Keratinocyte (primary cell): ENCODE measurements around the gene ERC1. TPM values are rescaled to one million over a fixed set of nuclear protein-coding genes. Genes with fewer than 3 reads are reported as not detected.

Experiments used
- DNase-seq: peaks from one replicate; pipeline ENCODE4 v3.0.0-alpha.2; 2011; ENCODE audit warnings: low read depth, missing footprints, low spot score
- FAIRE-seq: peaks from 2 replicates; lab custom pipeline; 2011; peaks lifted over from hg19 to GRCh38; lab: Jason Lieb, UNC
- H2AFZ ChIP-seq: 2 replicates; pipeline ENCODE4 v1.6.0; 2012; ENCODE audit warnings: low read length, control low read depth, inconsistent platforms; ENCODE audit not compliant: control insufficient read depth
- H3K27ac ChIP-seq: 2 replicates; pipeline ENCODE4 v1.5.1; 2011; ENCODE audit warnings: low read length; ENCODE audit not compliant: control insufficient read depth, insufficient read depth
- H3K27me3 ChIP-seq: 3 replicates; pipeline ENCODE4 v1.6.0; 2011; ENCODE audit warnings: low read length; ENCODE audit not compliant: control insufficient read depth, insufficient read depth; ENCODE audit errors: extremely low read depth
- H3K36me3 ChIP-seq, 2 experiments: 2 replicates in 1 of 2; 3 replicates in 1 of 2; pipeline ENCODE4 v1.5.1; 2011; ENCODE audit warnings: low read length in 2 of 2, mild to moderate bottlenecking in 1 of 2; ENCODE audit not compliant: control insufficient read depth in 2 of 2, insufficient read depth in 2 of 2; ENCODE audit errors: extremely low read depth in 1 of 2
- H3K4me1 ChIP-seq: 3 replicates; pipeline ENCODE4 v1.5.1; 2011; ENCODE audit warnings: low read length; ENCODE audit not compliant: control insufficient read depth, insufficient read depth; ENCODE audit errors: extremely low read depth
- H3K4me2 ChIP-seq: 3 replicates; pipeline ENCODE4 v1.6.0; 2011; ENCODE audit warnings: low read depth, low read length; ENCODE audit not compliant: control insufficient read depth, insufficient read depth; ENCODE audit errors: extremely low read depth
- H3K4me3 ChIP-seq, 3 experiments: fragments of 200-600 bp in 1 of 3; sonication (generic) in 1 of 3; 2 replicates in 2 of 3; 3 replicates in 1 of 3; pipeline ENCODE4 v1.5.1; 2011 to 2016; ENCODE audit warnings: low read length in 3 of 3, mild to moderate bottlenecking in 3 of 3, control low read depth in 2 of 3, inconsistent platforms in 1 of 3, low read depth in 1 of 3, mixed read lengths in 1 of 3, mixed run types in 1 of 3, moderate library complexity in 1 of 3; ENCODE audit not compliant: control insufficient read depth in 2 of 3, insufficient read depth in 2 of 3; ENCODE audit errors: extremely low read depth in 1 of 3
- H3K79me2 ChIP-seq: 2 replicates; pipeline ENCODE4 v1.6.0; 2012; ENCODE audit warnings: low read length; ENCODE audit not compliant: control insufficient read depth, insufficient read depth
- H3K9ac ChIP-seq: 3 replicates; pipeline ENCODE4 v1.6.0; 2011; ENCODE audit warnings: low read length; ENCODE audit not compliant: control insufficient read depth, insufficient read depth; ENCODE audit errors: extremely low read depth
- H3K9me1 ChIP-seq: 3 replicates; pipeline ENCODE4 v1.6.0; 2011; ENCODE audit warnings: low read length; ENCODE audit not compliant: control insufficient read depth, insufficient read depth; ENCODE audit errors: extremely low read depth
- H3K9me3 ChIP-seq: 2 replicates; pipeline ENCODE4 v1.5.1; 2012; ENCODE audit warnings: low read depth, low read length; ENCODE audit not compliant: control insufficient read depth
- H4K20me1 ChIP-seq: 3 replicates; pipeline ENCODE4 v1.6.0; 2011; ENCODE audit warnings: low read length; ENCODE audit not compliant: control insufficient read depth, insufficient read depth; ENCODE audit errors: extremely low read depth
- CTCF ChIP-seq, 3 experiments: IDR thresholded peaks in 1 of 3; conservative IDR thresholded peaks in 1 of 3; optimal IDR thresholded peaks in 1 of 3; 2 replicates in 2 of 3; 3 replicates in 1 of 3; pipeline versions ENCODE3 to v1.5.1; 2011; ENCODE audit warnings: low read length in 3 of 3, mild to moderate bottlenecking in 3 of 3, moderate library complexity in 2 of 3, control low read depth in 1 of 3, inconsistent platforms in 1 of 3; ENCODE audit not compliant: insufficient read depth in 2 of 3; ENCODE audit errors: extremely low read depth in 1 of 3
- EZH2 ChIP-seq: IDR thresholded peaks from one replicate; pipeline ENCODE4 v1.6.1; 2012; ENCODE audit warnings: inconsistent platforms, mild to moderate bottlenecking, low read length, moderate library complexity
- dilution Hi-C: fragments of 300-500 bp; cut with MboI; formaldehyde crosslinking; loops from one replicate; pipeline ENCODE4 v1.7.0; 2020; ENCODE audit warnings: low sequenced_read_pairs; ENCODE audit not compliant: extremely low pct_ligation_motif_present
- polyA plus RNA-seq, 5 experiments: library from polyadenylated mRNA; depleted of rRNA in 3 of 5; stranded (reverse) in 3 of 5; stranded (forward) in 1 of 5; unstranded in 1 of 5; fragments of >200 nt; gene quantifications; 1 replicate in 1 of 5; 2 replicates in 3 of 5; 3 replicates in 1 of 5; pipeline versions ENCODE4 v1.2.1 to v1.2.3, GENCODE V29; 2011 to 2012; ENCODE audit warnings: missing spikeins in 2 of 5, low read depth in 1 of 5, low replicate concordance in 1 of 5

The ERC1 gene
- polyA plus RNA-seq, 1 donor (not counting 4 experiments of a cell fraction or from before 2014, with no cell fraction given), result 16.1 TPM

- no peak for FAIRE-seq
- H3K4me2 ChIP-seq, result no peak overlapping the region
- dilution Hi-C loops, result no loop called here
Measured at GRCh38 chr12:1302201-1302870, 311.3 kb downstream of the ERC1 start.

GRCh38 chr12:1305063-1305434 lies 314.0 kb downstream of the ERC1 start:
- Histone ChIP-seq H3K9ac (no peak overlapping the region), H2AFZ (no peak overlapping the region), H3K9me3 (no peaks in the 10 kb centered on the region), H3K27me3 (no peaks in the 10 kb centered on the region), H4K20me1 (no peaks in the 10 kb centered on the region), H3K9me1 (peaks cover 2% of the 10 kb centered on the region), H3K4me1 (no peaks in the 10 kb centered on the region), H3K4me3 (no peak overlapping the region), H3K36me3 (no peaks in the 10 kb centered on the region), H3K27ac (no peak overlapping the region), H3K4me2 (no peak overlapping the region), H3K79me2 (no peaks in the 10 kb centered on the region)
- TF ChIP-seq EZH2 (no peak), CTCF (optimal IDR thresholded peaks at IDR 0.05 in 1 of 3, IDR thresholded peaks at IDR 0.05 in 1 of 3, conservative IDR thresholded peaks at IDR 0.05 in 1 of 3; ENCODE audit: extremely low read depth in 1 of 3, insufficient read depth in 2 of 3, low read length in 3 of 3) (no peak)
- dilution Hi-C loops, result no loop called here
- DNase-seq (no peak), FAIRE-seq (no peak)

More at GRCh38 chr12:1302201-1302870, 311.3 kb downstream of the ERC1 start:
- no peaks in the 10 kb centered on the region for H3K9me3 ChIP-seq
- H3K27me3 ChIP-seq, result no peaks in the 10 kb centered on the region
- TF ChIP-seq CTCF (optimal IDR thresholded peaks at IDR 0.05 in 1 of 3, IDR thresholded peaks at IDR 0.05 in 1 of 3, conservative IDR thresholded peaks at IDR 0.05 in 1 of 3; ENCODE audit: extremely low read depth in 1 of 3, insufficient read depth in 2 of 3, low read length in 3 of 3), result no peak
- TF ChIP-seq EZH2, result no peak
- peaks cover 2% of the 10 kb centered on the region for H3K9me1 ChIP-seq
- H3K4me1 ChIP-seq, result no peaks in the 10 kb centered on the region
- H3K27ac ChIP-seq, result no peak overlapping the region
- no peak overlapping the region for H3K4me3 ChIP-seq
- no peak overlapping the region for H3K9ac ChIP-seq
- no peaks in the 10 kb centered on the region for H4K20me1 ChIP-seq
- DNase-seq, result no peak
- H3K36me3 ChIP-seq, result peaks cover 0 to 2% of the 10 kb centered on the region in 2 experiments
- H2AFZ ChIP-seq, result no peak overlapping the region
- no peaks in the 10 kb centered on the region for H3K79me2 ChIP-seq
